ENCODE data around the gene TIGD6. TPM values are rescaled to one million over a fixed set of nuclear protein-coding genes. Genes with fewer than 3 reads are reported as not detected.

The TIGD6 gene
- total RNA-seq, 6 donors from 2014 or later: 2.2 to 6.3 (median 4.1) TPM

GRCh38 chr5:149953436-149954121 lies 46.9 kb downstream of the TIGD6 start:
- no peak for TF ChIP-seq POLR2A (IDR thresholded peaks at IDR 0.05)
- TF ChIP-seq, protein P1, sequence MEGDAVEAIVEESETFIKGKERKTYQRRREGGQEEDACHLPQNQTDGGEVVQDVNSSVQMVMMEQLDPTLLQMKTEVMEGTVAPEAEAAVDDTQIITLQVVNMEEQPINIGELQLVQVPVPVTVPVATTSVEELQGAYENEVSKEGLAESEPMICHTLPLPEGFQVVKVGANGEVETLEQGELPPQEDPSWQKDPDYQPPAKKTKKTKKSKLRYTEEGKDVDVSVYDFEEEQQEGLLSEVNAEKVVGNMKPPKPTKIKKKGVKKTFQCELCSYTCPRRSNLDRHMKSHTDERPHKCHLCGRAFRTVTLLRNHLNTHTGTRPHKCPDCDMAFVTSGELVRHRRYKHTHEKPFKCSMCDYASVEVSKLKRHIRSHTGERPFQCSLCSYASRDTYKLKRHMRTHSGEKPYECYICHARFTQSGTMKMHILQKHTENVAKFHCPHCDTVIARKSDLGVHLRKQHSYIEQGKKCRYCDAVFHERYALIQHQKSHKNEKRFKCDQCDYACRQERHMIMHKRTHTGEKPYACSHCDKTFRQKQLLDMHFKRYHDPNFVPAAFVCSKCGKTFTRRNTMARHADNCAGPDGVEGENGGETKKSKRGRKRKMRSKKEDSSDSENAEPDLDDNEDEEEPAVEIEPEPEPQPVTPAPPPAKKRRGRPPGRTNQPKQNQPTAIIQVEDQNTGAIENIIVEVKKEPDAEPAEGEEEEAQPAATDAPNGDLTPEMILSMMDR (IDR thresholded peaks at IDR 0.05): no peak
- no peak for TF ChIP-seq POLR2AphosphoS5 (IDR thresholded peaks at IDR 0.05)
- no peak for TF ChIP-seq EP300 (IDR thresholded peaks at IDR 0.05)
- no peak overlapping the region for H3K4me3 ChIP-seq
- no peak overlapping the region for H3K27ac ChIP-seq
- no peaks in the 10 kb centered on the region for H3K27me3 ChIP-seq
- no peak for DNase-seq
- WGBS, 2 donors: 73 to 76% methylated on average over 9 of the region's 9 CpGs
- H3K36me3 ChIP-seq: no peaks in the 10 kb centered on the region
- H3K4me1 ChIP-seq: no peaks in the 10 kb centered on the region
- no peak for ATAC-seq (ENCODE audit: low FRiP score in 2 of 2)
- no peaks in the 10 kb centered on the region for H3K9me3 ChIP-seq

- TF ChIP-seq EP300 (IDR thresholded peaks at IDR 0.05) (no peak), POLR2A (IDR thresholded peaks at IDR 0.05) (no peak), POLR2AphosphoS5 (IDR thresholded peaks at IDR 0.05) (no peak)
- TF ChIP-seq, protein P1 (IDR thresholded peaks at IDR 0.05): no peak
- Histone ChIP-seq H3K27me3 (no peaks in the 10 kb centered on the region), H3K4me1 (no peaks in the 10 kb centered on the region), H3K9me3 (no peaks in the 10 kb centered on the region), H3K4me3 (no peak overlapping the region), H3K27ac (no peak overlapping the region), H3K36me3 (no peaks in the 10 kb centered on the region)
- DNase-seq: no peak
- ATAC-seq (ENCODE audit: low FRiP score in 2 of 2): no peak
- 70 to 84% methylated on average over 6 of the region's 6 CpGs for WGBS, 2 donors
Measured at GRCh38 chr5:149951138-149951749, 49.2 kb downstream of the TIGD6 start.

DNA sequence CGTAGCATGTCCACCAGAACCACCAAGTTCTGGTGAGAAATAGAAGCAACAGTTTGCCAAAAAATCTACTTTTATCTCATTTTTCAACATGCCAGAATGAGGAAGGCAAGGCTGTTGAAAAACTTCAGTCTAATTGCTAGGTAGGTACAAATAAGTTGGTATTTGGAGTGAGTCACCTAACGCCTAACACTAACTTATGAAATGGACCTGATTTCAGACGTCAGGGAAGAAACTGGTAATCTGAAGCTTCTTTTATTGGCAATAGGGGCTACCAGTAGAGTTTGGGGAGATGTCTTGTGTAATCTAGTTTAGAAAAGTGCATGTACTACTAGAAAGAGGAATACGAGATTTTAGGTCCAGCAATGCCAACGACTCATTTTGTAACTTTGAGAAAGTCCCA lies 51.5 kb downstream of the TIGD6 start:
- DNase-seq (no peak), ATAC-seq (ENCODE audit: low FRiP score in 2 of 2) (no peak)
- no peaks in the 10 kb centered on the region for H3K27me3 ChIP-seq
- H3K36me3 ChIP-seq: no peaks in the 10 kb centered on the region
- TF ChIP-seq, protein P1 (IDR thresholded peaks at IDR 0.05): no peak
- no peak for TF ChIP-seq EP300 (IDR thresholded peaks at IDR 0.05)
- TF ChIP-seq POLR2AphosphoS5 (IDR thresholded peaks at IDR 0.05): no peak
- TF ChIP-seq POLR2A (IDR thresholded peaks at IDR 0.05): no peak
- no peaks in the 10 kb centered on the region for H3K4me1 ChIP-seq
- no peak overlapping the region for H3K27ac ChIP-seq
- 80 to 85% methylated on average over 5 of the region's 5 CpGs for WGBS, 2 donors
- H3K9me3 ChIP-seq: no peaks in the 10 kb centered on the region
- H3K4me3 ChIP-seq: no peak overlapping the region

- DNase-seq (no peak), ATAC-seq (ENCODE audit: low FRiP score in 2 of 2) (no peak)
- H3K9me3 ChIP-seq: no peaks in the 10 kb centered on the region
- WGBS, 2 donors: 91 to 95% methylated on average over 3 of the region's 3 CpGs
- no peak overlapping the region for H3K27ac ChIP-seq
- no peaks in the 10 kb centered on the region for H3K36me3 ChIP-seq
- no peaks in the 10 kb centered on the region for H3K4me1 ChIP-seq
- H3K27me3 ChIP-seq: no peaks in the 10 kb centered on the region
- no peak overlapping the region for H3K4me3 ChIP-seq
- no peak for TF ChIP-seq EP300 (IDR thresholded peaks at IDR 0.05)
- TF ChIP-seq POLR2A (IDR thresholded peaks at IDR 0.05): no peak
- no peak for TF ChIP-seq POLR2AphosphoS5 (IDR thresholded peaks at IDR 0.05)
- TF ChIP-seq, protein P1 (IDR thresholded peaks at IDR 0.05): no peak
Measured at GRCh38 chr5:149946118-149946517, 54.3 kb downstream of the TIGD6 start.
